A549 treated with AZD2906 at 1 μM for 4 hours (cell line): ENCODE data around the gene SORL1. TPM values are rescaled to one million over a fixed set of nuclear protein-coding genes. Genes with fewer than 3 reads are reported as not detected.

Experiments
- total RNA-seq: library from RNA; stranded (reverse); fragments of 200-300 nt; extraction: Qiagen RNA extraction; gene quantifications from 5 replicates; pipeline ENCODE4 v1.2.3, GENCODE V29; 2022

The SORL1 gene, protein sequence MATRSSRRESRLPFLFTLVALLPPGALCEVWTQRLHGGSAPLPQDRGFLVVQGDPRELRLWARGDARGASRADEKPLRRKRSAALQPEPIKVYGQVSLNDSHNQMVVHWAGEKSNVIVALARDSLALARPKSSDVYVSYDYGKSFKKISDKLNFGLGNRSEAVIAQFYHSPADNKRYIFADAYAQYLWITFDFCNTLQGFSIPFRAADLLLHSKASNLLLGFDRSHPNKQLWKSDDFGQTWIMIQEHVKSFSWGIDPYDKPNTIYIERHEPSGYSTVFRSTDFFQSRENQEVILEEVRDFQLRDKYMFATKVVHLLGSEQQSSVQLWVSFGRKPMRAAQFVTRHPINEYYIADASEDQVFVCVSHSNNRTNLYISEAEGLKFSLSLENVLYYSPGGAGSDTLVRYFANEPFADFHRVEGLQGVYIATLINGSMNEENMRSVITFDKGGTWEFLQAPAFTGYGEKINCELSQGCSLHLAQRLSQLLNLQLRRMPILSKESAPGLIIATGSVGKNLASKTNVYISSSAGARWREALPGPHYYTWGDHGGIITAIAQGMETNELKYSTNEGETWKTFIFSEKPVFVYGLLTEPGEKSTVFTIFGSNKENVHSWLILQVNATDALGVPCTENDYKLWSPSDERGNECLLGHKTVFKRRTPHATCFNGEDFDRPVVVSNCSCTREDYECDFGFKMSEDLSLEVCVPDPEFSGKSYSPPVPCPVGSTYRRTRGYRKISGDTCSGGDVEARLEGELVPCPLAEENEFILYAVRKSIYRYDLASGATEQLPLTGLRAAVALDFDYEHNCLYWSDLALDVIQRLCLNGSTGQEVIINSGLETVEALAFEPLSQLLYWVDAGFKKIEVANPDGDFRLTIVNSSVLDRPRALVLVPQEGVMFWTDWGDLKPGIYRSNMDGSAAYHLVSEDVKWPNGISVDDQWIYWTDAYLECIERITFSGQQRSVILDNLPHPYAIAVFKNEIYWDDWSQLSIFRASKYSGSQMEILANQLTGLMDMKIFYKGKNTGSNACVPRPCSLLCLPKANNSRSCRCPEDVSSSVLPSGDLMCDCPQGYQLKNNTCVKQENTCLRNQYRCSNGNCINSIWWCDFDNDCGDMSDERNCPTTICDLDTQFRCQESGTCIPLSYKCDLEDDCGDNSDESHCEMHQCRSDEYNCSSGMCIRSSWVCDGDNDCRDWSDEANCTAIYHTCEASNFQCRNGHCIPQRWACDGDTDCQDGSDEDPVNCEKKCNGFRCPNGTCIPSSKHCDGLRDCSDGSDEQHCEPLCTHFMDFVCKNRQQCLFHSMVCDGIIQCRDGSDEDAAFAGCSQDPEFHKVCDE (N-terminal part only)
- total RNA-seq, result 1.2 to 1.5 TPM (median 1.4 TPM) in 5 replicates

GRCh38 chr11:121451986-121452608 is at the start of gene SORL1:
SORL1 (plus strand) TSS chr11:121452314; CDS start chr11:121452332, 18 bp downstream.

DNA sequence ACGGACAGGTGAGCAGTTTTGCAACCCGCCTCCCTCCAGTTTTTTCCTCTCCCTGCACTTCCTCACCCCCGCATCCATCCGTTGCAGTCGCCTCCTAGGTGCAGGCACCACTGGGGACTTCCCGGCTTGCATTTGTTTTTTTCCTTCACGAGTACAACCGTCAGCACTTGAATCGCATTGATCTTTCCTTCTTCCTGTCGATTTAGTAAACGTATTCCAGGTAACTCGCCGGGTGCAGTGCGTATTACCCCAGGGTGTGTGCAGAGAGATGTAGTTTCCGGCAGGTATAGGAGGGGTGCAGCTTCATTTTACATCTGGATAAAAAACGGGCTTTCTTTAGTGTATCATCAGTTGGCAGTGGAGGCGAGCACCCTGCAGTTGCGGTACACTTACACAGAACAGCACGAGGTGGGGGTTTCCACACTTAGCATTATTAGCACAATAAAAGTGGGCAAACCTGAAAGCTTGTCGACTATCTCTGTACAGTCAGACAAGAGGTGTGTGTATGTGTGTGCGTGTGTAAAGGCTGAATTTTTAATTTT is 566 bp downstream of the SORL1 start, which contains the start of gene SORL1-AS1:
Gene SORL1-AS1, minus strand, starts transcription at position 359 of the 542 bp plus-strand sequence.

Other genes with a start within 250 kb of the SORL1 start
- 8.4 to 10.6 TPM (median 9.6 TPM) in 5 replicates for gene SC5D, start 159.5 kb upstream of the SORL1 start, total RNA-seq